HG02610 (cell line): ENCODE results near the gene TCF12.
"Not testable (repeated sequence)": the region's sequence is repeated elsewhere in the genome, so short reads cannot be mapped to it uniquely, and the experiment has no call there.

Experiments
- ATAC-seq: cut with Tn5 transposase; IDR thresholded peaks from one replicate; pipeline ENCODE4 v1.9.1; 2021; ENCODE audit warnings: mild to moderate bottlenecking, moderate library complexity; ENCODE audit not compliant: unreplicated experiment

Gene TCF12

GRCh38 chr15:56973463-56973862, 55.0 kb downstream of the TCF12 start:
- ATAC-seq, result no peak

- ATAC-seq, result no peak
These were observed 58.8 kb downstream of the TCF12 start for GRCh38 chr15:56977232-56977631.

GRCh38 chr15:56978898-56979662, 60.6 kb downstream of the TCF12 start:
- no peak for ATAC-seq

GRCh38 chr15:56980473-56980872, 62.0 kb downstream of the TCF12 start:
- ATAC-seq, result no peak

GRCh38 chr15:56981160-56981559, 62.7 kb downstream of the TCF12 start:
- ATAC-seq, result no peak

GRCh38 chr15:56982987-56983386, 64.5 kb downstream of the TCF12 start:
- ATAC-seq, result no peak

GRCh38 chr15:56984681-56985481, 66.4 kb downstream of the TCF12 start:
- ATAC-seq, result no peak

- ATAC-seq, result no peak
These were observed 67.4 kb downstream of the TCF12 start for GRCh38 chr15:56985856-56986255.

GRCh38 chr15:56987286-56987685, 68.8 kb downstream of the TCF12 start:
- no peak for ATAC-seq

- no peak for ATAC-seq
These were observed 69.8 kb downstream of the TCF12 start for GRCh38 chr15:56988219-56988618.

- no peak for ATAC-seq
These were observed 71.0 kb downstream of the TCF12 start for GRCh38 chr15:56989411-56989924.

GRCh38 chr15:56991017-56991416, 72.6 kb downstream of the TCF12 start:
- no peak for ATAC-seq

GRCh38 chr15:56992725-56993124, 74.3 kb downstream of the TCF12 start:
- ATAC-seq, result no peak

- no peak for ATAC-seq
These were observed 75.8 kb downstream of the TCF12 start for GRCh38 chr15:56994280-56994679.

GRCh38 chr15:56996093-56996492, 77.6 kb downstream of the TCF12 start:
- ATAC-seq, result no peak

GRCh38 chr15:56996746-56997470, 78.5 kb downstream of the TCF12 start:
- ATAC-seq, result no peak

- no peak for ATAC-seq
These were observed 85.0 kb downstream of the TCF12 start for GRCh38 chr15:57003418-57003817.

GRCh38 chr15:57005244-57005643, 86.8 kb downstream of the TCF12 start:
- ATAC-seq, result no peak

- not testable (repeated sequence) for ATAC-seq
These were observed 89.4 kb downstream of the TCF12 start for GRCh38 chr15:57007797-57008196.

- ATAC-seq, result no peak
These were observed 92.3 kb downstream of the TCF12 start for GRCh38 chr15:57010724-57011123.

GRCh38 chr15:57012556-57012955, 94.1 kb downstream of the TCF12 start:
- no peak for ATAC-seq
